Measurements from ENCODE around the gene AKR1C2. TPM values are rescaled to one million over a fixed set of nuclear protein-coding genes. Genes with fewer than 3 reads are reported as not detected.
A peak's percentile ranks its signal among the peaks of the same experiment; 100 is the strongest.
"Not testable (repeated sequence)": the region's sequence is repeated elsewhere in the genome, so short reads cannot be mapped to it uniquely, and the experiment has no call there.

The AKR1C2 gene
- total RNA-seq, 1 donor from 2014 or later = 87.5 TPM

- Mint-ChIP-seq H3K9me3 (peaks cover 3% of the 10 kb centered on the region), H3K27ac (peak overlapping the region; percentile 14), H3K36me3 (no peaks in the 10 kb centered on the region), H3K4me3 (no peak overlapping the region), H3K27me3 (no peaks in the 10 kb centered on the region), H3K4me1 (ENCODE audit: unreplicated experiment) (no peaks in the 10 kb centered on the region)
- TF ChIP-seq, protein P1, sequence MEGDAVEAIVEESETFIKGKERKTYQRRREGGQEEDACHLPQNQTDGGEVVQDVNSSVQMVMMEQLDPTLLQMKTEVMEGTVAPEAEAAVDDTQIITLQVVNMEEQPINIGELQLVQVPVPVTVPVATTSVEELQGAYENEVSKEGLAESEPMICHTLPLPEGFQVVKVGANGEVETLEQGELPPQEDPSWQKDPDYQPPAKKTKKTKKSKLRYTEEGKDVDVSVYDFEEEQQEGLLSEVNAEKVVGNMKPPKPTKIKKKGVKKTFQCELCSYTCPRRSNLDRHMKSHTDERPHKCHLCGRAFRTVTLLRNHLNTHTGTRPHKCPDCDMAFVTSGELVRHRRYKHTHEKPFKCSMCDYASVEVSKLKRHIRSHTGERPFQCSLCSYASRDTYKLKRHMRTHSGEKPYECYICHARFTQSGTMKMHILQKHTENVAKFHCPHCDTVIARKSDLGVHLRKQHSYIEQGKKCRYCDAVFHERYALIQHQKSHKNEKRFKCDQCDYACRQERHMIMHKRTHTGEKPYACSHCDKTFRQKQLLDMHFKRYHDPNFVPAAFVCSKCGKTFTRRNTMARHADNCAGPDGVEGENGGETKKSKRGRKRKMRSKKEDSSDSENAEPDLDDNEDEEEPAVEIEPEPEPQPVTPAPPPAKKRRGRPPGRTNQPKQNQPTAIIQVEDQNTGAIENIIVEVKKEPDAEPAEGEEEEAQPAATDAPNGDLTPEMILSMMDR (conservative IDR thresholded peaks at IDR 0.05) = no peak
- DNase-seq (ENCODE audit: extremely low spot score, unreplicated experiment) = no peak
Observed at GRCh38 chr10:4947039-4947634, 56.5 kb downstream of the AKR1C2 start.

DNA sequence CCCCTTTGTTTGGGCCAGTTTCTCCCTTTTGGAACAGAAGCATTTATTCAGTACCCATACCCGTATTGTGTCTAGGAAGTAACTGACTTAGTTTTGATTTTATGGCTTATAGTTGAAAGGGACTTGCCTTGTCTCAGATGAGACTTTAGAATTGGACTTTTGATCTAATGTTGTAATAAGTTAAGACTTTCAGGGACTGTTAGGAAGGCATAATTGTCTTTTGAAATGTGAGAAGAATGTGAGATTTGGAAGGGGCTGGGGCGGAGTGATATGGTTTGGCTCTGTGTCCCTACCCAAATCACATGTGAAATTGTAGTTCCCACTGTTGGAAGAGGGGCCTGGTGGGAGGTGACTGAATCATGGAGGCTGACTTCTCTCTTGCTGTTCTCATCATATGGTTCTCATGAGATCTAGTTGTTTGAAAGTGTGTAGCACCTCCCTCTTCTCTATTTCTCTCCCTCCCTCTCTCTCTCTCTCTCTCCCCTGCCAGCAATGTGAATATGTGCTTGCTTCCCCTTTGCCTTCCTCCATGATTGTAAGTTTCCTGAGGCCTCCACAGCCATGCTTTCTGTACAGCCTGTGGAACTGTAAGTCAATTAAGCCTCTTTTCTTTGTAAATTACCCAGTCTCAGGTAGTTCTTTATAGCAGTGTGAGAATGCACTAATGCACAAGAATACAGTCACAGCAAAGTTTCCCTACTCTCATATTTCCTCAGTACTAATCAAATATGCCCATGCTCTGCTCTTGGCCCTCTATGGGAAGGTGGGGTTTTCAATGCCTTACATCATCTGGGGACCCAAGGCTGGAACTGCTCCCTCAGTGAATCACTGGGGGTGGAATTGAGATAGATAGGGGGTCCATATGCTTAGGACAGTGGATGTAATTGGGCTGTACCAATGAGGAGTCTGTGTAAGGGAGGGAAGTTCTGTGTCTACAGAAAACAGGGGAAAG is 57.6 kb downstream of the AKR1C2 start:
- Mint-ChIP-seq H3K9me3 (peaks cover 3% of the 10 kb centered on the region), H3K4me1 (ENCODE audit: unreplicated experiment) (no peaks in the 10 kb centered on the region), H3K27me3 (no peaks in the 10 kb centered on the region), H3K36me3 (no peaks in the 10 kb centered on the region), H3K27ac (no peak overlapping the region), H3K4me3 (no peak overlapping the region)
- no peak for DNase-seq (ENCODE audit: extremely low spot score, unreplicated experiment)
- TF ChIP-seq, protein P1 (conservative IDR thresholded peaks at IDR 0.05) = no peak

DNA sequence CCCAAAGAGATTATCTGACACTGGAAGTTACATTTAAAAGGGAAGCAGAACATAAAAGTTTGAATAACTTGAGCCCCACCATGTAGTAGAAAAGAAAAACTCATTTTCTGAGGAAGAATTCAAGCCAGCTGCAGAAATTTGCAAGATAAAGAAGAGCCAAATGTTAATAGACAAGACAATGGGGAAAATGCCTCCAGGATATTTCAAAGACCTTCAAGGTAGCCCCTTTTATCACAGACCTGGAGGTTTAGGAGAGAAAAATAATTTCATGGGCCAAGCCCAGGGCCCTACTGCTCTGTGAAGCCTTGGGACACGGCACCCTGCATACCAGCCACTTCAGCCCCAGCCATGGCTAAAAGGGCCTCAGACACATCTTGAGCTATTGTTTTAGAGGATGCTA is 58.8 kb downstream of the AKR1C2 start:
- Mint-ChIP-seq H3K9me3 (peaks cover 3% of the 10 kb centered on the region), H3K27me3 (no peaks in the 10 kb centered on the region), H3K4me3 (no peak overlapping the region), H3K27ac (no peak overlapping the region), H3K4me1 (ENCODE audit: unreplicated experiment) (no peaks in the 10 kb centered on the region), H3K36me3 (no peaks in the 10 kb centered on the region)
- TF ChIP-seq, protein P1 (conservative IDR thresholded peaks at IDR 0.05) = no peak
- DNase-seq (ENCODE audit: extremely low spot score, unreplicated experiment) = no peak

DNA sequence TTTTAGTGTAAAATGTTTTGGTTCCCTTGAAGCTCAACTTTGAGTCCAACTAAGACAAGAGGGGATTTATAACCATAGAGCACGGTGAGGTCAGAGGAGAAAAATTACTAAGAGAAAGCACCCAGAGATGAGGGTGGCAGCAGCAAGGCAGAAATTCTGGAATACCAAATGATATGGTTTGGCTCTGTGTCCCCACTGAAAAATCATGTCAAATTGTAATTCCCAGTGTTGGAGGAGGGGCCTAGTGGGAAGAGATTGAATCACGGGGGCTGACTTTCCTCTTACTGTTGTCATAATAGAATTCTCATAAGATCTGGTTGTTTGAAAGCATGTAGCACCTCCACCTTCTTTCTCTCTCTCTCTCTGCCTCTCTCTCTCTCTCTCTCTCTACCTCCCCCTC is 59.8 kb downstream of the AKR1C2 start:
- no peak overlapping the region for H3K4me3 Mint-ChIP-seq
- H3K27ac Mint-ChIP-seq = no peak overlapping the region
- TF ChIP-seq, protein P1 (conservative IDR thresholded peaks at IDR 0.05) = no peak
- peaks cover 3% of the 10 kb centered on the region for H3K9me3 Mint-ChIP-seq
- H3K27me3 Mint-ChIP-seq = no peaks in the 10 kb centered on the region
- no peaks in the 10 kb centered on the region for H3K36me3 Mint-ChIP-seq
- no peak for DNase-seq (ENCODE audit: extremely low spot score, unreplicated experiment)
- no peaks in the 10 kb centered on the region for H3K4me1 Mint-ChIP-seq (ENCODE audit: unreplicated experiment)

- H3K4me1 Mint-ChIP-seq (ENCODE audit: unreplicated experiment); H3K9me3 Mint-ChIP-seq; H3K27me3 Mint-ChIP-seq; H3K27ac Mint-ChIP-seq; H3K36me3 Mint-ChIP-seq; DNase-seq (ENCODE audit: extremely low spot score, unreplicated experiment); H3K4me3 Mint-ChIP-seq: not testable (repeated sequence)
Observed at GRCh38 chr10:4943416-4943815, 60.2 kb downstream of the AKR1C2 start.

DNA sequence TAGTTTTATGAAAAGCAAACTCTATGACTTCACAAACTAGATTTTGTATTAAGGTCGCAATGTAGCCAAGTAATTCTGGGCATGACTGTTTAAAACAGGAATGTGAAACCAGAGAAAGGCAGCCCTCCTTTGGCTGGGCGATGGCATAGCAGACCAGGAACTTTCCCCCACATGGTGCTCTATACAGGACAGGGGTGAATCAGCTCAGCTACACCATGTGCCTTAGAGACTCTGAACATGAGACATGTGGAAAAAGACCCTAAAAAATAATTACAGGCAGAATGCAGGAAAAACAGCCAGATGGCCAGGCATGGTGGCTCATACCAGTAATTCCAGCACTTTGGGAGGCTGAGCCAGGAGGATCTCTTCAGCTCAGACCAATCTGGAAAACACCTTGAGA is 60.7 kb downstream of the AKR1C2 start:
- not testable (repeated sequence) for H3K27ac Mint-ChIP-seq; H3K4me3 Mint-ChIP-seq; H3K27me3 Mint-ChIP-seq; H3K9me3 Mint-ChIP-seq; H3K4me1 Mint-ChIP-seq (ENCODE audit: unreplicated experiment); H3K36me3 Mint-ChIP-seq; DNase-seq (ENCODE audit: extremely low spot score, unreplicated experiment)

Data from type B pancreatic cell (in vitro differentiated cells).